H9 (cell line): ENCODE data around the gene EPHB2. TPM values are rescaled to one million over a fixed set of nuclear protein-coding genes. Genes with fewer than 3 reads are reported as not detected.

Experiments
- DNase-seq: peaks from one replicate; pipeline ENCODE4 v3.0.0-alpha.2; 2017
- H2AFZ ChIP-seq: one replicate; pipeline ENCODE4 v1.6.1; 2013; ENCODE audit warnings: mild to moderate bottlenecking, low read length, control low read depth, moderate library complexity
- H2AK5ac ChIP-seq: 2 replicates; pipeline ENCODE4 v1.6.1; 2013; ENCODE audit warnings: low read length, control low read depth, mixed read lengths; ENCODE audit not compliant: insufficient read length
- H2BK120ac ChIP-seq: one replicate; pipeline ENCODE4 v1.6.1; 2013; ENCODE audit warnings: low read depth, mild to moderate bottlenecking, low read length, control low read depth, inconsistent platforms; ENCODE audit not compliant: poor library complexity, severe bottlenecking
- H2BK12ac ChIP-seq: 2 replicates; pipeline ENCODE4 v1.6.1; 2013; ENCODE audit warnings: low read length, control low read depth, mixed read lengths, low read depth; ENCODE audit not compliant: insufficient read length
- H2BK15ac ChIP-seq: 2 replicates; pipeline ENCODE4 v1.6.1; 2013; ENCODE audit warnings: low read depth, low read length, control low read depth
- H2BK20ac ChIP-seq: one replicate; pipeline ENCODE4 v1.6.1; 2013; ENCODE audit warnings: low read depth, mild to moderate bottlenecking, low read length, control low read depth, inconsistent platforms; ENCODE audit not compliant: poor library complexity, severe bottlenecking
- H2BK5ac ChIP-seq: 2 replicates; pipeline ENCODE4 v1.6.1; 2013; ENCODE audit warnings: low read length, control low read depth, mixed read lengths; ENCODE audit not compliant: insufficient read length
- H3K14ac ChIP-seq: 2 replicates; pipeline ENCODE4 v1.6.1; 2013; ENCODE audit warnings: low read length, control low read depth; ENCODE audit not compliant: insufficient read depth
- H3K18ac ChIP-seq: 2 replicates; pipeline ENCODE4 v1.6.1; 2013; ENCODE audit warnings: low read depth, mild to moderate bottlenecking, mixed read lengths, low read length, control low read depth; ENCODE audit not compliant: insufficient read length
- H3K23ac ChIP-seq: 2 replicates; pipeline ENCODE4 v1.6.1; 2013; ENCODE audit warnings: low read length, control low read depth, mixed read lengths, low read depth; ENCODE audit not compliant: insufficient read length
- H3K23me2 ChIP-seq: 2 replicates; pipeline ENCODE4 v1.6.1; 2013; ENCODE audit warnings: low read depth, mild to moderate bottlenecking, mixed read lengths, low read length, control low read depth; ENCODE audit not compliant: insufficient read length, poor library complexity, severe bottlenecking
- H3K27ac ChIP-seq: 2 replicates; pipeline ENCODE4 v1.5.1; 2013; ENCODE audit warnings: low read length, control low read depth, mixed read lengths, low read depth; ENCODE audit not compliant: insufficient read length
- H3K27me3 ChIP-seq: 2 replicates; pipeline ENCODE4 v1.6.1; 2013; ENCODE audit warnings: low read length, control low read depth, inconsistent platforms; ENCODE audit not compliant: insufficient read depth
- H3K4ac ChIP-seq: 2 replicates; pipeline ENCODE4 v1.6.1; 2013; ENCODE audit warnings: low read depth, mild to moderate bottlenecking, control low read depth, inconsistent platforms, low read length, moderate library complexity
- H3K4me1 ChIP-seq: 2 replicates; pipeline ENCODE4 v1.6.1; 2013; ENCODE audit warnings: low read length, control low read depth, inconsistent platforms; ENCODE audit not compliant: insufficient read depth
- H3K4me2 ChIP-seq: 2 replicates; pipeline ENCODE4 v1.6.1; 2013; ENCODE audit warnings: low read length, control low read depth, mixed read lengths; ENCODE audit not compliant: insufficient read length, insufficient read depth
- H3K56ac ChIP-seq: 2 replicates; pipeline ENCODE4 v1.6.1; 2013; ENCODE audit warnings: low read depth, mild to moderate bottlenecking, mixed read lengths, low read length, control low read depth; ENCODE audit not compliant: insufficient read length
- H3K79me1 ChIP-seq: 2 replicates; pipeline ENCODE4 v1.6.1; 2013; ENCODE audit warnings: low read depth, mild to moderate bottlenecking, moderate library complexity, low read length, control low read depth, inconsistent platforms; ENCODE audit not compliant: insufficient read depth, poor library complexity, severe bottlenecking
- H3K79me2 ChIP-seq: 2 replicates; pipeline ENCODE4 v1.6.1; 2013; ENCODE audit warnings: low read length, control low read depth, inconsistent platforms; ENCODE audit not compliant: insufficient read depth
- H3K9ac ChIP-seq: 2 replicates; pipeline ENCODE4 v1.6.1; 2013; ENCODE audit warnings: low read length, control low read depth, mixed read lengths; ENCODE audit not compliant: insufficient read length; ENCODE audit errors: extremely low read depth
- H3K9me3 ChIP-seq: one replicate; pipeline ENCODE4 v1.6.1; 2013; ENCODE audit warnings: low read depth, low read length, inconsistent platforms; ENCODE audit not compliant: control insufficient read depth
- H3T11ph ChIP-seq: one replicate; pipeline ENCODE4 v1.6.1; 2013; ENCODE audit warnings: mild to moderate bottlenecking, low read length, control low read depth, inconsistent platforms
- H4K20me1 ChIP-seq: one replicate; pipeline ENCODE4 v1.6.1; 2013; ENCODE audit not compliant: control insufficient read depth, insufficient read length, insufficient read depth
- H4K5ac ChIP-seq: 2 replicates; pipeline ENCODE4 v1.6.1; 2013; ENCODE audit warnings: low read depth, mild to moderate bottlenecking, mixed read lengths, low read length, control low read depth; ENCODE audit not compliant: insufficient read length
- H4K8ac ChIP-seq: replicated peaks from 2 replicates; pipeline ENCODE4 v1.6.1; 2013; ENCODE audit warnings: low read length, control low read depth, mixed read lengths, low read depth; ENCODE audit not compliant: insufficient read length
- H4K91ac ChIP-seq: 2 replicates; pipeline ENCODE4 v1.6.1; 2013; ENCODE audit warnings: low read depth, mild to moderate bottlenecking, moderate library complexity, mixed read lengths, low read length, control low read depth; ENCODE audit not compliant: insufficient read length
- H3K27ac Mint-ChIP-seq, 3 experiments: 2 replicates in 2 of 3; 3 replicates in 1 of 3; pipeline ENCODE4 v1.8.0; 2020 to 2021; ENCODE audit warnings: mixed read lengths in 3 of 3, mild to moderate bottlenecking in 1 of 3, moderate library complexity in 1 of 3
- H3K27me3 Mint-ChIP-seq: 2 replicates; pipeline ENCODE4 v1.8.0; 2021; ENCODE audit warnings: low read depth, mild to moderate bottlenecking, moderate library complexity, mixed read lengths
- H3K36me3 Mint-ChIP-seq, 3 experiments: 2 replicates in 2 of 3; 3 replicates in 1 of 3; pipeline ENCODE4 v1.8.0; 2020 to 2021; ENCODE audit warnings: low read depth in 3 of 3, mixed read lengths in 3 of 3; ENCODE audit not compliant: insufficient read depth in 1 of 3
- H3K4me1 Mint-ChIP-seq, 2 experiments: 2 replicates each; pipeline ENCODE4 v1.8.0; 2020; ENCODE audit warnings: mixed read lengths in 2 of 2
- H3K4me3 Mint-ChIP-seq, 2 experiments: 2 replicates in 1 of 2; 3 replicates in 1 of 2; pipeline ENCODE4 v1.8.0; 2020 to 2021; ENCODE audit warnings: mild to moderate bottlenecking in 2 of 2, mixed read lengths in 2 of 2, moderate library complexity in 1 of 2
- H3K9me3 Mint-ChIP-seq, 2 experiments: 2 replicates in 1 of 2; 3 replicates in 1 of 2; pipeline ENCODE4 v1.8.0; 2020; ENCODE audit warnings: mild to moderate bottlenecking in 2 of 2, mixed read lengths in 2 of 2, moderate library complexity in 1 of 2
- CTCF ChIP-seq: fragments of 200-600 bp; sonication (generic); conservative IDR thresholded peaks from 3 replicates; pipeline ENCODE4 v1.8.0; 2021; ENCODE audit warnings: antibody characterized with exemption, mild to moderate bottlenecking
- WGBS: extraction: QIAGEN DNeasy Blood & Tissue Kit; methylation state at CpG from one replicate; pipeline ENCODE4 v1.1.7; 2013; ENCODE audit warnings: missing lambda C conversion rate, low lambda C conversion rate, mixed read lengths; ENCODE audit not compliant: insufficient read length; ENCODE audit errors: extremely low coverage; 5-methylcytosine and 5-hydroxymethylcytosine counted together
- total RNA-seq: library from RNA; stranded (reverse); gene quantifications from 2 replicates; pipeline ENCODE4 v1.2.1, GENCODE V29; 2021

The EPHB2 gene
- total RNA-seq, 1 experiment from 2014 or later: 9.5 TPM

GRCh38 chr1:22860883-22861385 lies 150.3 kb downstream of the EPHB2 start:
- no peak overlapping the region for H2BK12ac ChIP-seq
- 0 out of 7 replicates have a peak, but pooled peaks cover 0 to 4% (median 0%) of the 10 kb centered on the region in 3 experiments for H3K36me3 Mint-ChIP-seq

More at GRCh38 chr1:22860883-22861385, 150.3 kb downstream of the EPHB2 start:
- no peaks in the 10 kb centered on the region for H3K9me3 Mint-ChIP-seq
- Histone ChIP-seq H2BK20ac (no peak overlapping the region), H4K8ac (no peak overlapping the region), H3K56ac (no peak overlapping the region), H3K23ac (no peak overlapping the region), H3K4me2 (no peak overlapping the region), H2AFZ (no peak overlapping the region), H4K91ac (no peak overlapping the region), H2BK5ac (no peak overlapping the region), H3K9me3 (no peaks in the 10 kb centered on the region), H3K27ac (no peak overlapping the region), H3K4me1 (no peaks in the 10 kb centered on the region), H2AK5ac (no peak overlapping the region), H3T11ph (no peak overlapping the region), H2BK120ac (no peak overlapping the region), H3K79me2 (no peaks in the 10 kb centered on the region), H3K27me3 (no peaks in the 10 kb centered on the region), H4K5ac (no peak overlapping the region), H3K4ac (no peak overlapping the region), H3K18ac (no peak overlapping the region), H2BK15ac (no peak overlapping the region), H4K20me1 (no peaks in the 10 kb centered on the region), H3K79me1 (no peaks in the 10 kb centered on the region), H3K14ac (no peak overlapping the region), H3K9ac (no peak overlapping the region), H3K23me2 (no peaks in the 10 kb centered on the region)
- DNase-seq: no peak
- H3K27ac Mint-ChIP-seq: peak overlapping the region in 1 of 3 experiments; percentile 74; a peak in 1 of 7 replicates
- H3K4me3 Mint-ChIP-seq: no peak overlapping the region
- no peak for TF ChIP-seq CTCF
- H3K4me1 Mint-ChIP-seq: peaks cover 0 to 3% of the 10 kb centered on the region in 2 experiments; a peak in 1 of 4 replicates
- H3K27me3 Mint-ChIP-seq: no peaks in the 10 kb centered on the region
- WGBS: no CpG with 5 or more reads among the region's 4 CpGs
